ENCODE data around the gene STOM. TPM values are rescaled to one million over a fixed set of nuclear protein-coding genes. Genes with fewer than 3 reads are reported as not detected.
A peak's percentile ranks its signal among the peaks of the same experiment; 100 is the strongest.

STOM gene
- total RNA-seq, 2 donors from 2014 or later, result 58.7 to 110 TPM

GRCh38 chr9:121331992-121332685 is 37.9 kb downstream of the STOM start:
- no peak for TF ChIP-seq CTCF (IDR thresholded peaks at IDR 0.05)
- H3K27ac ChIP-seq, result peak overlapping the region; percentile 42

GRCh38 chr9:121331549-121331948 is 38.5 kb downstream of the STOM start:
- H3K9me3 ChIP-seq, result no peaks in the 10 kb centered on the region
- peaks cover 25% of the 10 kb centered on the region for H3K36me3 ChIP-seq
- intact Hi-C loops (cut with DNase I), result no loop called here
- no peak for TF ChIP-seq CTCF (IDR thresholded peaks at IDR 0.05)
- no peak overlapping the region for H3K4me3 ChIP-seq
- no peaks in the 10 kb centered on the region for H3K4me1 ChIP-seq
- DNase-seq, result no peak
- H3K27ac ChIP-seq, result peak overlapping the region; percentile 42
- H3K27me3 ChIP-seq, result no peaks in the 10 kb centered on the region
- H3K9ac ChIP-seq (ENCODE audit: low read depth in 2 of 2, low read length in 2 of 2), result no peak overlapping the region

More at GRCh38 chr9:121331992-121332685, 37.9 kb downstream of the STOM start:
- H3K36me3 ChIP-seq, result peaks cover 24% of the 10 kb centered on the region
- no peak for DNase-seq
- intact Hi-C loops (cut with DNase I), result no loop called here
- no peak overlapping the region for H3K4me3 ChIP-seq
- no peaks in the 10 kb centered on the region for H3K9me3 ChIP-seq
- H3K4me1 ChIP-seq, result no peaks in the 10 kb centered on the region
- H3K27me3 ChIP-seq, result no peaks in the 10 kb centered on the region
- no peak overlapping the region for H3K9ac ChIP-seq (ENCODE audit: low read depth in 2 of 2, low read length in 2 of 2)

GRCh38 chr9:121328876-121329681 is 41.0 kb downstream of the STOM start:
- intact Hi-C loops (cut with DNase I), result no loop called here
- Histone ChIP-seq H3K9me3 (no peaks in the 10 kb centered on the region), H3K36me3 (peaks cover 29% of the 10 kb centered on the region), H3K4me1 (no peaks in the 10 kb centered on the region), H3K4me3 (no peak overlapping the region), H3K27me3 (no peaks in the 10 kb centered on the region), H3K27ac (peak overlapping the region; percentile 34), H3K9ac (ENCODE audit: low read depth in 2 of 2, low read length in 2 of 2) (peak overlapping the region in 1 of 2 donors; percentile 15)
- TF ChIP-seq CTCF (IDR thresholded peaks at IDR 0.05), result no peak
- DNase-seq, result no peak

GRCh38 chr9:121328476-121328875 is 41.6 kb downstream of the STOM start:
- Histone ChIP-seq H3K4me1 (no peaks in the 10 kb centered on the region), H3K9ac (ENCODE audit: low read depth in 2 of 2, low read length in 2 of 2) (no peak overlapping the region), H3K4me3 (no peak overlapping the region), H3K9me3 (no peaks in the 10 kb centered on the region), H3K27ac (peak overlapping the region; percentile 34), H3K36me3 (peaks cover 33% of the 10 kb centered on the region), H3K27me3 (no peaks in the 10 kb centered on the region)
- intact Hi-C loops (cut with DNase I), result no loop called here
- no peak for TF ChIP-seq CTCF (IDR thresholded peaks at IDR 0.05)
- no peak for DNase-seq

- intact Hi-C loops (cut with DNase I), result no loop called here
- no peak overlapping the region for H3K4me3 ChIP-seq
Measured at GRCh38 chr9:121326901-121327613, 43.0 kb downstream of the STOM start.

More at GRCh38 chr9:121326901-121327613, 43.0 kb downstream of the STOM start:
- TF ChIP-seq CTCF (IDR thresholded peaks at IDR 0.05), result no peak
- H3K9ac ChIP-seq (ENCODE audit: low read depth in 2 of 2, low read length in 2 of 2), result no peak overlapping the region
- no peaks in the 10 kb centered on the region for H3K4me1 ChIP-seq
- DNase-seq, result no peak
- H3K27me3 ChIP-seq, result no peaks in the 10 kb centered on the region
- H3K36me3 ChIP-seq, result peaks cover 33% of the 10 kb centered on the region
- H3K27ac ChIP-seq, result peak overlapping the region; percentile 58
- H3K9me3 ChIP-seq, result no peaks in the 10 kb centered on the region
